Retina (tissue), 1 donor: ENCODE data around the gene FREM1.

Source experiments
- DNase-seq: peaks from one replicate; pipeline ENCODE4 v3.0.0-alpha.2; 2016

The FREM1 gene

GRCh38 chr9:14813336-14814248 lies 96.6 kb downstream of the FREM1 start:
- DNase-seq = no peak

- DNase-seq = no peak
Observed at GRCh38 chr9:14812806-14813205, 97.4 kb downstream of the FREM1 start.

GRCh38 chr9:14811844-14812243 lies 98.4 kb downstream of the FREM1 start:
- DNase-seq = no peak

GRCh38 chr9:14806941-14807520 lies 103.2 kb downstream of the FREM1 start:
- DNase-seq = no peak

GRCh38 chr9:14799030-14799429 lies 111.2 kb downstream of the FREM1 start:
- DNase-seq = no peak

GRCh38 chr9:14797435-14797834 lies 112.8 kb downstream of the FREM1 start:
- DNase-seq = no peak

- no peak for DNase-seq
Observed at GRCh38 chr9:14793389-14793788, 116.8 kb downstream of the FREM1 start.

GRCh38 chr9:14790628-14791027 lies 119.6 kb downstream of the FREM1 start:
- DNase-seq = no peak

- no peak for DNase-seq
Observed at GRCh38 chr9:14788846-14789245, 121.4 kb downstream of the FREM1 start.

GRCh38 chr9:14783358-14783757 lies 126.9 kb downstream of the FREM1 start:
- DNase-seq = no peak

GRCh38 chr9:14782286-14783051 lies 127.8 kb downstream of the FREM1 start:
- no peak for DNase-seq

- no peak for DNase-seq
Observed at GRCh38 chr9:14780693-14781092, 129.5 kb downstream of the FREM1 start.

- DNase-seq = no peak
Observed at GRCh38 chr9:14780251-14780650, 130.0 kb downstream of the FREM1 start.

- no peak for DNase-seq
Observed at GRCh38 chr9:14779566-14780022, 130.6 kb downstream of the FREM1 start.

GRCh38 chr9:14778565-14778964 lies 131.7 kb downstream of the FREM1 start:
- no peak for DNase-seq

- no peak for DNase-seq
Observed at GRCh38 chr9:14775917-14776316, 134.3 kb downstream of the FREM1 start.

- no peak for DNase-seq
Observed at GRCh38 chr9:14770592-14770991, 139.6 kb downstream of the FREM1 start.

GRCh38 chr9:14769230-14769571 lies 141.0 kb downstream of the FREM1 start:
- DNase-seq = no peak

- DNase-seq = peak; percentile 59
Observed at GRCh38 chr9:14768405-14769229, 141.6 kb downstream of the FREM1 start.

- peak; percentile 5 for DNase-seq
Observed at GRCh38 chr9:14766299-14766698, 143.9 kb downstream of the FREM1 start.

GRCh38 chr9:14761584-14761983 lies 148.6 kb downstream of the FREM1 start:
- no peak for DNase-seq

- DNase-seq = no peak
Observed at GRCh38 chr9:14760060-14760459, 150.2 kb downstream of the FREM1 start.

- DNase-seq = no peak
Observed at GRCh38 chr9:14756291-14756690, 153.9 kb downstream of the FREM1 start.
